HG03097 (cell line): ENCODE data around the gene PLA2G3.
"Not testable (repeated sequence)": the region's sequence is repeated elsewhere in the genome, so short reads cannot be mapped to it uniquely, and the experiment has no call there.

Experiments used
- ATAC-seq: cut with Tn5 transposase; IDR thresholded peaks from one replicate; pipeline ENCODE4 v1.9.1; 2021; ENCODE audit not compliant: unreplicated experiment, low FRiP score

PLA2G3 gene, protein sequence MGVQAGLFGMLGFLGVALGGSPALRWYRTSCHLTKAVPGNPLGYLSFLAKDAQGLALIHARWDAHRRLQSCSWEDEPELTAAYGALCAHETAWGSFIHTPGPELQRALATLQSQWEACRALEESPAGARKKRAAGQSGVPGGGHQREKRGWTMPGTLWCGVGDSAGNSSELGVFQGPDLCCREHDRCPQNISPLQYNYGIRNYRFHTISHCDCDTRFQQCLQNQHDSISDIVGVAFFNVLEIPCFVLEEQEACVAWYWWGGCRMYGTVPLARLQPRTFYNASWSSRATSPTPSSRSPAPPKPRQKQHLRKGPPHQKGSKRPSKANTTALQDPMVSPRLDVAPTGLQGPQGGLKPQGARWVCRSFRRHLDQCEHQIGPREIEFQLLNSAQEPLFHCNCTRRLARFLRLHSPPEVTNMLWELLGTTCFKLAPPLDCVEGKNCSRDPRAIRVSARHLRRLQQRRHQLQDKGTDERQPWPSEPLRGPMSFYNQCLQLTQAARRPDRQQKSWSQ

DNA sequence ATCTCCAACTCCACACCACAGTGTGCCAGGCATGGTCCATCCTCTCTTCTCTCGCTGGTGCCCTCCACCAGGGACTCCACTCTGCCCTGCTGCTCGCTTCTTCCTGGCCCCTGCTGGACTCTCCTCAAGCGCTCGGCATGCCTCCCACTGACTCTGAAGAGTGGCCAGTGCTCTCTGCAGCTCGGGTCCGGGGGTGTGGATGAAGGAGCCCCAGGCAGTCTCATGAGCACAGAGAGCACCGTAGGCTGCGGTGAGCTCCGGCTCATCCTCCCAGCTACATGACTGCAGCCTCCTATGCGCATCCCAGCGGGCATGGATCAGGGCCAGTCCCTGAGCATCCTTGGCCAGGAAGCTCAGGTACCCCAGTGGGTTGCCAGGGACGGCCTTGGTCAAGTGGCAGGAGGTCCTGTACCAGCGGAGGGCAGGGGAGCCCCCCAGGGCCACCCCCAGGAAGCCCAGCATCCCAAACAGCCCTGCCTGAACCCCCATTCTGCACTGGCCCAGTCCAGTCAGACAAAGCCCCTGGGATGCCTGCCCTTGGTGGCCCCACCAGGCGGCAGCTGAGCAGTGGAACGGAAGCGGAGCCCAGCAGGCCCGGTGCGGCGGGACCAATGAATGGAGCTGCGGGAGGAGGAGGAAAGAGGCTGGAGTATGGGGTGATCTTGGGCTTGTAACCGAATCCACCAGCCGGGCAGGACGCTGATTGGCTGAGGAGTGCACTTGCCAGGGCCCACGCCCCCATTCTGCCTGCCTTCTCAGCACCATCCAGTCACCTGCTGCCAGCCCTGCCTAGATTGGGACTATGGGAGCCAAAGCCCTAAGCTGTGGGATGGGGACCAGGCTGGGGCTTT is at the start of gene PLA2G3:
Gene PLA2G3 (minus strand): TSS at position 643 of the 851 bp plus-strand sequence. CDS start 154 bp downstream, at position 489.
- no peak for ATAC-seq

DNA sequence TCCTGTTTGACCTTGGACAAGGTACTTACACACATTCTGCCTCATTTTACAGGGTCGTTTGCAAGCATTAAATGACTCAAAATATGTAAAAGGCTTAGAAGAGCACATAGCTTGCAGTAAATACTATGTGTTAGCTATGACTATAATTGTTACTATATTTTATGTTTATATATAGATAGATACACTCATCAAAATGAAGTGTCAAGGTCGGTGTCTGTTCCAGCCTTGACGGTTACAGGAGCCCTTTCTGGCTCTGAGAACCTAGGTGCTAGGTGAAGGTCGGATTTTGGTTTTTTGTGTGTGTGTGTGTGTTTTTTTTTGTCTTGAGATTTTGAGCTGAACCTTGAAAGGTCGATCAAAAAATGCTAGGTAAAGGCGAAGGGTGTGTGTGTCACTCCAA is 47.3 kb upstream of the PLA2G3 start:
- ATAC-seq, result no peak

DNA sequence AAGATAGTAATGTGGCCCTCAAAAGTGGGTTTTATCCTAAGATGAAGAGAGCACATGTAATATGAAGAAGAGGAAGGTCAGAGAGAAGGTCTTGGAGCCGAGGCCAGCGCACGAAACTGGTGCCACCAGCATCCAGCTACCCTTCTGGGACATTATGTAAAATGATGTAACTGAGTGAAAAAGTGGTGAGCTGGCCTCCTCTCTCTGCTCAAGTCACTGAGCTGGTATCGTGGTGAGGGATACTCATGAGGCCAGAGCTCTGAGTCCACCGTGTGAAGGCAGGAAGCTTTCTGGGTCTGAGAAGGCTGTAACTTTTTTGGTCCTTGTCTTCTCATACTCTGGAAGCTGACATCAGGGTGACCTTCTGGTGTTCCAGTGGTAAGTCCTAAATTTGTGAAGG is 44.7 kb upstream of the PLA2G3 start:
- no peak for ATAC-seq

DNA sequence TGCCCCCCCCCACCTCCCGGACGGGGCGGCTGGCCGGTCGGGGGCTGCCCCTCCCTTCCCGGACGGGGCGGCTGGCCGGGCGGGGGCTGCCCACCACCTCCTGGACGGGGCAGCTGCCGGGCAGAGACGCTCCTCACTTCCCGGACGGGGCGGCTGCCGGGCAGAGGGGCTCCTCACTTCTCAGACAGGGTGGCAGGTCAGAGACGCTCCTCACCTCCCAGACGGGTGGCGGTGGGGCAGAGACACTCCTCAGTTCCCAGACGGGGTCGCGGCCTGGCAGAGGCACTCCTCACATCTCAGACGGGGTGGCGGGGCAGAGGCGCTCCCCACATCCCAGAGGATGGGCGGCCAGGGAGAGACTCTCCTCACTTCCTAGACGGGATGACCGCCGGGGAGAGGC is 43.7 kb upstream of the PLA2G3 start:
- no peak for ATAC-seq

DNA sequence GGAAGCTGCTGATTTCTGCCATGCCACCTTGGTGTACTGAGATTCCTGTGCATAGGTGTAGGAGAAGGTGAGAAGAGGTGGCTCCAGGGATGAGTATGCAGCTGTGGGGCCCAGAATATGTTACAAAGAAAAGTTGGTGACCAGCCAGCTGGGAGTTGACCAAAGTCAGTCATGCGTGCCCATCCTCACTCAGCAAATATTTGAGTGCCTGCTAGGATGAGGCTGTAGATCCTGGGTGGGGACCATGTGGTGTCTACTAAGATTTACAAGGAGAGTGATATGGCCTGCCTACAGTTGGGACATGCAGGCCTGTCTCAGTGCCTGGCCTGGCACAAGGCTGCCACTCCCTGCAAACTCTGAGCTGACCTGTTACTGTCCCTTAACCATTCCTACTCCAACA is 39.0 kb upstream of the PLA2G3 start:
- no peak for ATAC-seq

DNA sequence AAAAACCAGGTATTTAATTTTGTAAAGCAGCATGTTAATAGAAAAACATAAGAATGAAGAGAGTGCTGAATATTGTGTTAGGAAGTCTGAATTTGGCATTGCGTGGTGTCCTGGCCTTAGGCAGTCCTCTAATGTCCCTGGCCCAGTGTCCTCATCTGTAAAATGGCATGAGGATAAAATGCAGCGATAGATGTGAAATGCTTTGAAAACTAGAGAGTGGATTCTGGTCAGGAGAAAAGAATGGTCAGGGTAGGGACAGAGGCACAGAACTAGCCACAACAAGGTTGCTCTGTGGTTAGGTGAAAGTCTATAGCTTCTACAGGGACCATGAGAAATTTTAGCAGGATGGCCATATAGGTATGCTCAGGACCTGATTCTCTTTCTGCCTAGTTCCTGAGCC is 38.6 kb upstream of the PLA2G3 start:
- no peak for ATAC-seq

DNA sequence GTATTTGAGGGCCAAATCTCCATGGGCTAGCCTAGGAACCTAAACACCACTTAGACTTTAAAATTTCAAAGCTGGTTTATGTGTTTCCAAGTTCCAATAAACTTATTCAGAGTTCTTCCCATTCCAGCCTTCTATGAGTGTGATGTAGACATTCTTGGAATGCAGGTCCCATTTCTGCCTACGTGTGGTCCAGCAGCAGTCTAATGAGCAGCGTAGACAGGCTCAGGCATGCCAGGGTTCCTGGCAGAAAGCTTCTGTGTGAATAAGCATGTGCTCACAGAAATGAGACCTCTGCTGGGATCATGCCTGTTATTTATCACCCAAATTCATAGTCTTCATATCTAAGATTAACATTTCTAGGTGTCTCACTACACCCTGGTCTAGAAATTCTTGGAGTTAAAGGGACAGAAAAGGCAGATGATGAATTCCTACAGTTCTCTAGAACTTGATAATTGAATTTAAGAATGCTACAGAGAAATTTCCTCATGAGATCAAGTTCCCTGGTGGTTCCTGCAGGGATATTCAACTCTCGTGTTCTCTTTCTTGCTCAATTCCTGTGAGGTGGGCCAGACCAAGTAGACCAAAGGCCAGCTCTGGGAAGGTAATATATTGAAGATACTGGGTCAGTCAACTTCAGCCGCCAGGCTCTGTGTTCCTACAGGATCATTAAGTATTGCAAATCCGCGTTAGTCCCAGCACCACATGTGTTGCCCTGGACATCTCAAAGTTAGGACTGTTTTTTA is 37.3 kb upstream of the PLA2G3 start:
- no peak for ATAC-seq

DNA sequence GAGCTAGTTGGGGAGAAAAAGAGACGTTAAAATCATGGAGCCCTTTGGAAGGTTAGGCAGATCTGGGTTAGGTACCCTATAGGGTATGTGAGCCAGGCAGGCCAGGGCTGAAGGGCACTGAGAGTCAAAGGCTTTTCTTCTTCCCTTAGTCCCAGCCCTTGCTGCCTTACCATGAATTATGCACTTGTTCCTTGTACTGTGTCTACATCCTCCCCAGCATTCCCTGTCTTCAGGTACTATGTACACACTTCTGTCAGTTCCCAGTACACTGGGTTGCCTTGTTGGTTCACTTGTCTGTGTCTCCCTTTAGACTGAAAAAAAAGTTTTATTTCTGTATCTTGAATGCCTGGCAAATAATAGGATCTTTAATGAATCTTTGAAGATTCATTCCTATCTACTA is 36.6 kb upstream of the PLA2G3 start:
- ATAC-seq, result no peak

DNA sequence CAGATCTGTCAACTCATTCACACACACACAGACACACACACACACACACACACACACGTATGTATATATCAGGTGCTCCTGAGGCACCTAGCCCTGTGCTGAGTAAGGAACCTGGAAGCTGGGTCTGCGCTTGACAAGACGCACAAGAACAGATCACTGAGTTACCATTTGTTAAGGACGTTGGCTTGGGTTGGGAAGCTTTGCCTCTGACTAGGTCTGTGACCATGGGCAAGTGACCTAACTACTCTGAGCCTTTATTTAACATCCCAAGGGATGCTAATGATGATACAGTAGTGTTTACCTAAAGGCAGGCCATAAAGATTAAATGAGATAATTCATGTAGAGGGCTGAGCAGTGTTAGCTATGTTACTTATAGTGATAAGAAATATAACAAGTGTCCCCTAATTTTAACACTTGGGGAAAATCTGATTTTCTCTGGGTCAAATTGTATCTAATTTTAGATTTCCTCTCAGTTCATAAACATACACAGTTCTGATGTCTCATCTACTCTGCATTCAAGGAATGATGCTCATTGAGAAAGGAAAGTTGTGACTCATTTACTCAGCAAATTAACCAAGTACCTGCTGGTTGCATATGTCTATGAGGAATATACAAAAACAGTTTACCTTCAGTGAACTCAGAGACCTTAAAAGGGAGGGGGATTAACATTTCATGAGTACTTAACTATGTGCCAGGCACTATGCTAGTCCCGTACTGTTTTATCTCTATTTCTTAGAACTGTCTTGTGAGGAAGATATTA is 33.3 kb upstream of the PLA2G3 start:
- ATAC-seq, result no peak

DNA sequence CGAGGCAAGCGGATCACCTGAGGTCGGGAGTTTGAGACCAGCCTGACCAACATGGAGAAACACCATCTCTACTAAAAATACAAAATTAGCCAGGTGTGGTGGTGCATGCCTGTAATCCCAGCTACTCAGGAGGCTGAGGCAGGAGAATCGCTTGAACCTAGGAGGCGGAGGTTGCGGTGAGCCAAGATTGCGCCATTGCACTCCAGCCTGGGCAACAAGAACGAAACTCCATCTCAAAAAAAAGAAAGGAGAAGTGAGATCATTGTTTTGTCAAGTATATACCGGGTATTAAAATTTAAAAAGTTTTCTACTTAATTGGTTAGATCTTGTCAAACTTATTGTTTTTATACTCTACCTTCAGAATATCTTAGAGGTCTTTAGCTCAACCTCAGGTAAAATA is 31.4 kb upstream of the PLA2G3 start:
- ATAC-seq, result not testable (repeated sequence)

DNA sequence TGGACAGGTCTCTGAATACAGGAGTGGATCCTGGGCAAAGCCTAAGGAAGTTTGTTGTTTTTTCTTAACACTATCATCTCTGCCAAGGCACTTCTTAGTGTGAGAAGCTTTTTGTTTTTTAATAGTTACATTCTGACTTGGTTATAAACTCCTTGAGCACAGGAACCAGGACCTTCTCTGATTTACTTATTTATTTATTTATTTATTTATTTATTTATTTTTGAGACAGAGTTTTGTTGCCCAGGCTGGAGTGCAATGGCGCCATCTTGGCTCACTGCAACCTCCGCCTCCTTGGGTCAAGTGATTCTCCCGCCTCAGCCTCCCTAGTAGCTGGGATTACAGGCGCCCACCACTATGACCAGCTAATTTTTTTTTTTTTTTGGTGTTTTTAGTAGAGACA is 30.7 kb upstream of the PLA2G3 start:
- ATAC-seq, result no peak

DNA sequence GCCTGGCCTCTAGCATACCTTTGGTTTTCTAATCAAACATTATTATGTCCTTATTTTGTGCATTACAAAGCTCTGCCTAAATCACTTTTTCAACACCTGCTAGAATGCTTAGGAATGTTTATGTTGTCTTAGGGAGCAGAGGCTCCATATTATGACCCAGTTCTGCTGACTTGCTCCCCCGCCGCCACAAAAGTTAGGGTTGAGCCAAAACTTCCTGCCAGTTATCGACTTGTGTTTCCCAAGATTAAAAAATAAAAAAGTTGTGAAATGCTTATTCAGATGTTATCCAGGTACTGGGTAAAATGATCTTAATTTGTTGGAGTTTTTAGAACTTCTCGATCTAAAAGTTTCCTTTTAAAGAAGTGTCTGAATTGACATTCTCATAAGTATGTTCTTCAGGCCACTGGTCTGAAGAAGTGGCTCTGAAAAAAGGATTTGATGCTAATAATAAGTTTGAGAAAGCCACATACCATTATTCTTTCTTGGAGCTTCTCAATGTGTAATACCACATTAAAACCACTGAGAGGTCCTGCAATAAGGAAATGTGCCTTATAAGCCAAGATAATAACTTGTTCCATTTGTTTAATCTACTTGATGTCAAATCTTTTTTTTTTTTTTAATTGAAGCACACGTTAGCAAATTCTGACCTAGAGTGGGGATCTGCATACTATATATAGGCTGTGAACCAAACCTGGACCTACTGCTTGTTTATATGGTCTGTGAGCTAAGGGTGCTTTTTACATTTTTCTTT is 21.9 kb upstream of the PLA2G3 start:
- ATAC-seq, result no peak

DNA sequence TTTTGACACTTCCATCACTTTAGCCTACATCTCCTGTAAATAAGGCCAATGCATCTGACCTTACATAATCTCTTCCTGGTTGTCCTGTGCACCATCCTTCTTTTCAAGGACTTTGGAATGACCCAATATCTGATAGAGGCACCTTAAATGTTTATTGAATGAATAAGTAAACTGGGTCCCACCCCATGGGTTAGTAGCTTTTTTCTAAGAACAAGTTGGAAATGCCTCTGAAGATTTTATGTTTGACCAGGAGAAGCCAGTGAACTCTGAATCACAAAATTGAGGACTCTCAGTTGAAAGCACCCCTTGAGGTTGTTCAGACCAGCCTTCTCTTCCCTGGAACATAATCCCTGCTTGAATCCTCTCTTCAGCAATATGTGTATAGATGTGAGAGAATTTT is 21.1 kb upstream of the PLA2G3 start:
- ATAC-seq, result no peak

DNA sequence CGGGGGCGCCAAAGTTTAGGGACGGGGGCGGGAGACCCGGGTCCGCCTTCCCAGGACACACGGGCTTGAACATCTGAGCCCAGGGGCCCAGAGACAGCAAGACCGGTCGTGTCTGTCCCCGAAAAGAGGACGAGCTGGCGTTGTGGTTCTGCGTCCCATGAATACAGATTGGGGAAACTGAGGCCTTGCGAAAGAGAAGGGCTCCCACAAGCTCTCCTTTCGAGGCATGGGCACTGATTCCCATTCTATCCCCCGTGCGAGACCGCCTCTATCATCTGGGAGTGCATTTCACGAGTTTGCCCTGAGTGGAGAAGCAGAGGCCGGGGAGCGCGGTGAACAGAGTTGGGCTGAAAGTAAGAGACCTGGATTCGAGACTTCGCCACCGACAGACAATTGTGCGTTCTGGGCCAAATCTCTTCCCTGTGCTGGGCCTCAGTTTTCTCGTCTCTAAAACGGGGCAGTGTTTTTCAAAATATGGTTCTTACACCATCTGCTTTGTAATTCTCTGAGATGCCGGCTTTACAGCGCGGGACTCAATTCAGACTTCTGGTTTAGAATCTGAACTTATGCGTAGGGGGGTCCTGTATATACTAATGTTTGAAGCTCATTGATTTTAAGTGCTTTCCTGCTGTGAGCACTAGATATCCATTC is 20.1 kb upstream of the PLA2G3 start:
- peak; percentile 11 for ATAC-seq

DNA sequence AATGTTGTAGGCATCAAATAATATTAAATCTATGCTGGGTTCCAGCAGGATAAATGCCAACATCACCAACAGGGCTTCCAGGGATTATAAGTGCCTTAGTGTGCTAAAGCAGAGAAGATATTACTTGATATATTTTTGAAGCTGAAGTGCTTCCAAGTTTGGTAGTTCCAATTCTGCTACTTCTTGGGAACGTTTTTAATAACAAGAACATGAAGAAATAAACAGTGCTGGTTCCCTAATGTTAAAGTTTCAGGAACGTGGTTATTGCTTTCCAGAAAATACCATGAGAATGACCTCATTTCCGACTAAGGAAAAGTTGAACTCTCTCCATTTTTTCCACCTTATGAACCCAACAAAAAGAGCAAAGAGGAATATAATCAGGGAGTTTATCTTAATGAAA is 15.1 kb upstream of the PLA2G3 start:
- ATAC-seq, result no peak

DNA sequence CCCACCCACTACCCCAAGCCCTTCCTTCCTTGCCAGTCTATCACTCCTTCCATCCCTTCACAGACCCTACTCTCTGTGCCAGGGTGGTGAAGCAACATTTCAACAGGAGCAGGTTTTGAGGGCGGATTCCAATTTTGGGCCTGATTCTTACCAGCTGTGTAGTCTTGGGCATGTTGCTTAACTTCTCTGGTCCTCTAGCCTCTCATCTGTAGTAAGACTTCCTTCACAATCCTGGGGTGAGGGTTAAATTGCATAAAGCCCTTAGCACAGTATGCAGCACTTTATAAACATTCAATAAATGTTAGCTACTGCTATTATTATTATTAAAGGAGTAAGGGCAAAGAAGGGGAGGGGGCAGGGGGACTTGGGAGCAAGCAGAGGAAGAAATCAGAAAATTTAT is 14.7 kb upstream of the PLA2G3 start:
- no peak for ATAC-seq

DNA sequence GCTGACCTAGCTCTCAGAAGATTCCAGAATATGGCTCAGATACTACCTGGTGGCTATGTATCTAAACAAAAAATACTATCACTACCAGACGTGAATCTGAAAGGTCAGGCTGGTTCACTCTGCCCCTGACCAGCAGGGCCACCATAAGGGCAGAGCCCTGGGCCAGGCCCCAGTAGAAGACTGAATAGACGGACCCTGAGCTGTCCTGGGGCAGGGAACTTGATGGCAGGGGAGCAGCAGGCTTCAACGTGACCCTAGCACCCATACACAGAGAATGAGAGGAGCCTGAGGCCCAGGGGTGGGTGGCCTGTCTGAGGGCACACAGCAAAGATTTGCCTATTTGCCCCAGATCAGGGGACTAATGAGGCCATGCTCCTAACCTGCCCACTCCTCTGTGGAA is 13.0 kb upstream of the PLA2G3 start:
- no peak for ATAC-seq

DNA sequence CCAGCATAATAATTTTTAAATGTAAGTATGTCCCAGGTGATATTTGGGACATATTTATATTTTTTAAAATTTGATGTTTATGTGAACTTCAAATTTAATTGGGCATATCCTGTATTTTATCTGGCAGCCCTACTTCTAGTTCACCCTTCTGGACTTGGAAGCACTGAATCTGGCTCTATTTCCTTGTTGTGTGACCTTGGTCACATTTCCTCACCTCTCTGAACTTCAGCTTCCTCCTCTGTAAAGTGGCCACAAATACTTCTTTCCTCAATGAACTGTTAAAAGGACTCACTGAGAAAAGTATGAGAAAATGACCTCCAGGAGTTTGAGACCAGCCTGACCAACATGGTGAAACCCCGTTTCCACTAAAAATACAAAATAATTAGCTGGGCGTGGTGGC is 11.6 kb upstream of the PLA2G3 start:
- no peak for ATAC-seq

DNA sequence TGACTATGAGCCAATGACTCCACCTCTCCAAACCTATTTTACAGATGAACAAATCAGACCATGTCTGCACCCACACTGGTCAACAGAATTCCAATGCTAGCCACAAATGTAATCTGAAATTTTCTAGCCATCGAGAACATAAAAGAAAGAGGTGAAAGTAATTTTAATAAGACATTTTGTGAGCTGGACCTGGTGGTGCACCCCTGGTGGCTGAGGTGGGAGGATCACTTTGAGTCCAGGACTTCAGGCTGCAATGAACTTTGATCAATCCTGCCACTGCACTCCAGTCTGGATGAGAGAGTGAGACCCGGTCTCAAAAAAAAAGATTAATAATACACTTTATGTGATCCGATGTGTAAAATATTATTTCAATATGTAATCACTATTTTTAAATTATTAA is 10.3 kb upstream of the PLA2G3 start:
- ATAC-seq, result no peak
